ENCODE data around the gene BEST4. TPM values are rescaled to one million over a fixed set of nuclear protein-coding genes. Genes with fewer than 3 reads are reported as not detected.
"Not testable (repeated sequence)": the region's sequence is repeated elsewhere in the genome, so short reads cannot be mapped to it uniquely, and the experiment has no call there.

Gene BEST4
- polyA plus RNA-seq, 1 of the 3 experiments (the other 2 are of a cell fraction): 0.12 TPM

DNA sequence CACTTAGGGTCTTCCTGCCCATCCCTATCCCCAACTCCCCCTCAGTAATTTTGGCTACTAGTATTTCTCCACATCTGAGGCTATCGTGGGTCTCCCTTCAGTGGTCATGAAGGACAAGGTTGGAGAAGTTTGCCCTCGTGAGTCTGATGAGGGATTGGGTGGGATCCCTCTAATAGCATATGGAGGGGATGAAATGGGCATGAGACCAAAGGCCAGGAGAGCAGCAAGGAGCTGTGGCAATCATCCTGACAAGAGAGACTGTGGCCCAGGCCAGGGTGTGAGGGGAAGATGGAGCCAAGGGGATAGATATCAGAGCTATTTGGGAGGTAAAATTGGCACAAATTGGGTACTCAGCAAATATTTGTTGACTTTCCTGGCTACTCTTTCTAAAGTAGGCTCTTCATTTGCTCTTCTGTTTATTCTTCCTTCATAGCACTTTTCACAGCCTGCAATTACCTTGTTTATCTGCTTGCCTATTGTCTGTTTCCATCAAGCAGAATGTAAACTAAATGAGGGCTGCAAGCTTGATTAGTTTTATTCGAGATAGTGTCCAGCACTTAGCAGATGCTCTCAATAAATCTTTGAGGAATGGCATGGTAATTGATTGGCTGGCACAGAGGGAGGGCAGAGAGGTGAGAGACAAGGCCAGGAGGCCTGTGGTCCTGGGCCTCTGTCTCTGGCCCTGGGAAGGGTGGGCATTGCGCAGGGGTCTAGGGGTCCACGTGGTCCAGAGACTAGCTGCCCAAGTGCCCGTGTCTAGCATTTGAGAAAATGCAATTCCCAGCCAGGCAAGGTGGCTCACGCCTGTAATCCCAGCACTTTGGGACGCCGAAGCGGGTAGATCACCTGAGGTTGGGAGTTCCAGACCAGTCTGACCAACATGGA, 10.8 kb upstream of the BEST4 start (continued):
- TF ChIP-seq IRF3 (IDR thresholded peaks at IDR 0.05; ENCODE audit: low read depth, low read length) (no peak), NFIC (IDR thresholded peaks at IDR 0.05; ENCODE audit: borderline replicate concordance) (no peak), TCF12 (IDR thresholded peaks at IDR 0.05) (no peak), EZH2phosphoT487 (IDR thresholded peaks at IDR 0.05; ENCODE audit: borderline replicate concordance, low read depth) (no peak), JUND (IDR thresholded peaks at IDR 0.05) (no peak)
- TF ChIP-seq, protein P1, sequence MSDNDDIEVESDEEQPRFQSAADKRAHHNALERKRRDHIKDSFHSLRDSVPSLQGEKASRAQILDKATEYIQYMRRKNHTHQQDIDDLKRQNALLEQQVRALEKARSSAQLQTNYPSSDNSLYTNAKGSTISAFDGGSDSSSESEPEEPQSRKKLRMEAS (IDR thresholded peaks at IDR 0.05; ENCODE audit: low read depth): no peak
- TF ChIP-seq, protein P2, sequence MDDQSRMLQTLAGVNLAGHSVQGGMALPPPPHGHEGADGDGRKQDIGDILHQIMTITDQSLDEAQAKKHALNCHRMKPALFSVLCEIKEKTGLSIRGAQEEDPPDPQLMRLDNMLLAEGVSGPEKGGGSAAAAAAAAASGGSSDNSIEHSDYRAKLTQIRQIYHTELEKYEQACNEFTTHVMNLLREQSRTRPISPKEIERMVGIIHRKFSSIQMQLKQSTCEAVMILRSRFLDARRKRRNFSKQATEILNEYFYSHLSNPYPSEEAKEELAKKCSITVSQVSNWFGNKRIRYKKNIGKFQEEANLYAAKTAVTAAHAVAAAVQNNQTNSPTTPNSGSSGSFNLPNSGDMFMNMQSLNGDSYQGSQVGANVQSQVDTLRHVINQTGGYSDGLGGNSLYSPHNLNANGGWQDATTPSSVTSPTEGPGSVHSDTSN (IDR thresholded peaks at IDR 0.05): no peak

DNA sequence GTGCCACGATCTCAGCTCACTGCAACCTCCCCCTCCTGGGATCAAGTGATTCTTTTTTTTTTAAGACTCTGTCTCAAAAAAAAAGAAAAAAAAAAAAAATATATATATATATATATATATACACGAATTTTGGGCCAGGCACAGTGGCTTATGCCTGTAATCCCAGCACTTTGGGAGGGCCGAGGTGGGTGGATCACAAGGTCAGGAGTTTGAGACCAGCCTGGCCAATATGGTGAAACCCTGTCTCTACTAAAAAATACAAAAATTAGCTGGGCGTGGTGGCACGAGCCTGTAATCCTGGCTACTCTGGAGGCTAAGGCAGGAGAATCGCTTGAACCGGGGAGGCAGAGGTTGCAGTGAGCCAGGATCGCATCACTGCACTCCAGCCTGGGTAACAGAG, 9.9 kb upstream of the BEST4 start:
- H3K4me2 ChIP-seq; CTCF ChIA-PET; H3K9ac ChIP-seq; H3K27ac ChIP-seq (ENCODE audit: low read depth in 2 of 2, low read length in 1 of 2); H3K4me3 ChIP-seq (ENCODE audit: low read depth in 2 of 2, low read length in 1 of 2); H2AFZ ChIP-seq (ENCODE audit: low read depth); H3K9me3 ChIP-seq; DNase-seq; H3F3A ChIP-seq (replicated peaks; ENCODE audit: insufficient read depth); H3K27me3 ChIP-seq (ENCODE audit: insufficient read depth); H3K9me2 ChIP-seq: not testable (repeated sequence)
- Histone ChIP-seq H3K4me1 (ENCODE audit: control insufficient read depth in 1 of 2, insufficient read depth in 2 of 2, low read depth in 1 of 2, low read length in 1 of 2) (peaks cover 5 to 20% of the 10 kb centered on the region in 2 experiments; a peak in 2 of 4 replicates), H3K79me2 (ENCODE audit: insufficient read depth) (peaks cover 26% of the 10 kb centered on the region), H3K36me3 (replicated peaks in 1 of 2; ENCODE audit: control insufficient read depth in 1 of 2, insufficient read depth in 2 of 2, low read length in 1 of 2) (peaks cover 9 to 13% of the 10 kb centered on the region in 2 experiments), H4K20me1 (ENCODE audit: insufficient read depth) (peaks cover 24% of the 10 kb centered on the region)
- 93% methylated on average over 8 of the region's 8 CpGs for WGBS (ENCODE audit: low lambda C conversion rate)
- POLR2A ChIA-PET: interaction anchor here (1.5 kb wide), 1 partner anchor 23 kb away, joined by 3 read pairs; the partner anchor contains the start of gene RPS8

GRCh38 chr1:44792736-44793502, 4.9 kb upstream of the BEST4 start:
- Histone ChIP-seq H3K27ac (ENCODE audit: low read depth in 2 of 2, low read length in 1 of 2) (no peak overlapping the region), H3K4me3 (ENCODE audit: low read depth in 2 of 2, low read length in 1 of 2) (no peak overlapping the region), H2AFZ (ENCODE audit: low read depth) (no peak overlapping the region), H3K9me2 (no peaks in the 10 kb centered on the region), H3K4me2 (no peak overlapping the region), H3K36me3 (replicated peaks in 1 of 2; ENCODE audit: control insufficient read depth in 1 of 2, insufficient read depth in 2 of 2, low read length in 1 of 2) (no peaks in the 10 kb centered on the region), H3K4me1 (ENCODE audit: control insufficient read depth in 1 of 2, insufficient read depth in 2 of 2, low read depth in 1 of 2, low read length in 1 of 2) (peaks cover 0 to 5% of the 10 kb centered on the region in 2 experiments; a peak in 1 of 4 replicates), H3K79me2 (ENCODE audit: insufficient read depth) (no peaks in the 10 kb centered on the region), H4K20me1 (ENCODE audit: insufficient read depth) (no peaks in the 10 kb centered on the region), H3K27me3 (ENCODE audit: insufficient read depth) (no peaks in the 10 kb centered on the region), H3F3A (replicated peaks; ENCODE audit: insufficient read depth) (peaks cover 9% of the 10 kb centered on the region), H3K9me3 (no peaks in the 10 kb centered on the region), H3K9ac (no peak overlapping the region)
- ChIA-PET POLR2A (interaction anchor here (1.1 to 1.5 kb wide), 3 partner anchors 15 to 21 kb away, joined by 3 to 13 read pairs (median 3); partner anchors contain the start of gene RPS8), CTCF (interaction anchor here (0.9 to 1.3 kb wide), 2 partner anchors 62 to 218 kb away, joined by 3 to 4 read pairs; partner anchors contain the start of genes HECTD3 and RNU5D-1)
- 85% methylated on average over 7 of the region's 9 CpGs for WGBS (ENCODE audit: low lambda C conversion rate)
- no peak for DNase-seq
- TF ChIP-seq FOXJ3 (CRISPR knock-in tag; IDR thresholded peaks at IDR 0.05): no peak
- TF ChIP-seq MXI1 (IDR thresholded peaks at IDR 0.05; ENCODE audit: low read depth, low read length): no peak
- TF ChIP-seq SMC3 (IDR thresholded peaks at IDR 0.05; ENCODE audit: low read depth, low read length): no peak
- no peak for TF ChIP-seq RXRA (IDR thresholded peaks at IDR 0.05; ENCODE audit: borderline replicate concordance, low read depth)
- no peak for TF ChIP-seq EZH2phosphoT487 (IDR thresholded peaks at IDR 0.05; ENCODE audit: borderline replicate concordance, low read depth)
- TF ChIP-seq MEF2A (IDR thresholded peaks at IDR 0.05; ENCODE audit: borderline replicate concordance, low read depth): no peak

Data from SK-N-SH (cell line).